Stimulated activated naive CD4-positive, alpha-beta T cell (primary cell): ENCODE measurements around the gene PEG3.
A peak's percentile ranks its signal among the peaks of the same experiment; 100 is the strongest.

ENCODE experiments used
- DNase-seq, 6 experiments: peaks; one replicate each; lab custom pipeline; 2025; lab: John Stamatoyannopoulos, UW

Gene PEG3

GRCh38 chr19:56838909-56839651 lies 1.4 kb downstream of the PEG3 start:
- DNase-seq: peak in 1 of 6 experiments; percentile 7

GRCh38 chr19:56838024-56838908 lies 2.3 kb downstream of the PEG3 start:
- DNase-seq: no peak

- no peak for DNase-seq
These were observed 3.0 kb downstream of the PEG3 start for GRCh38 chr19:56837492-56838023.

GRCh38 chr19:56837004-56837403 lies 3.5 kb downstream of the PEG3 start:
- DNase-seq: no peak

- DNase-seq: no peak
These were observed 4.5 kb downstream of the PEG3 start for GRCh38 chr19:56836059-56836458.

GRCh38 chr19:56835401-56835800 lies 5.1 kb downstream of the PEG3 start:
- no peak for DNase-seq

- DNase-seq: no peak
These were observed 5.8 kb downstream of the PEG3 start for GRCh38 chr19:56834564-56835375.

- DNase-seq: no peak
These were observed 8.1 kb downstream of the PEG3 start for GRCh38 chr19:56832352-56832928.

GRCh38 chr19:56831255-56831654 lies 9.3 kb downstream of the PEG3 start:
- no peak for DNase-seq

GRCh38 chr19:56829596-56829995 lies 10.9 kb downstream of the PEG3 start:
- no peak for DNase-seq

GRCh38 chr19:56827708-56828107 lies 12.8 kb downstream of the PEG3 start:
- DNase-seq: no peak

GRCh38 chr19:56823956-56824355 lies 16.6 kb downstream of the PEG3 start:
- DNase-seq: no peak

GRCh38 chr19:56823417-56823816 lies 17.1 kb downstream of the PEG3 start:
- no peak for DNase-seq

GRCh38 chr19:56822755-56823154 lies 17.8 kb downstream of the PEG3 start:
- no peak for DNase-seq

GRCh38 chr19:56821675-56822074 lies 18.9 kb downstream of the PEG3 start:
- no peak for DNase-seq

- no peak for DNase-seq
These were observed 19.3 kb downstream of the PEG3 start for GRCh38 chr19:56821209-56821608.

GRCh38 chr19:56819166-56819565 lies 21.4 kb downstream of the PEG3 start:
- no peak for DNase-seq

- DNase-seq: no peak
These were observed 25.9 kb downstream of the PEG3 start for GRCh38 chr19:56814656-56815055.

GRCh38 chr19:56813531-56813930 lies 27.0 kb downstream of the PEG3 start:
- DNase-seq: no peak

GRCh38 chr19:56811480-56811879 lies 29.0 kb downstream of the PEG3 start:
- no peak for DNase-seq

GRCh38 chr19:56810260-56810659 lies 30.3 kb downstream of the PEG3 start:
- no peak for DNase-seq
